HL-60/S4 (cell line): ENCODE measurements around the gene KNSTRN.

ENCODE experiments used
- in situ Hi-C: fragments of 300-500 bp; cut with MboI; formaldehyde crosslinking; loops from 2 replicates; pipeline ENCODE4 v1.14.3; 2022; ENCODE audit warnings: low sequenced_read_pairs

Gene KNSTRN

GRCh38 chr15:40382580-40383456 lies at the start of gene KNSTRN:
TSS of gene KNSTRN (plus strand) at chr15:40382721. CDS start at chr15:40382836, 115 bp downstream.
- in situ Hi-C loops, result no loop called here

- in situ Hi-C loops, result no loop called here
Observed at GRCh38 chr15:40333922-40334492, 48.5 kb upstream of the KNSTRN start.

- in situ Hi-C loops, result no loop called here
Observed at GRCh38 chr15:40334541-40334940, 48.0 kb upstream of the KNSTRN start.

- in situ Hi-C loops, result no loop called here
Observed at GRCh38 chr15:40334941-40335795, 47.4 kb upstream of the KNSTRN start.

- in situ Hi-C loops, result no loop called here
Observed at GRCh38 chr15:40335938-40336743, 46.4 kb upstream of the KNSTRN start.

GRCh38 chr15:40336744-40337122 lies 45.8 kb upstream of the KNSTRN start:
- in situ Hi-C loops, result no loop called here

GRCh38 chr15:40337597-40337996 lies 44.9 kb upstream of the KNSTRN start:
- in situ Hi-C loops, result no loop called here

GRCh38 chr15:40338041-40338657 lies 44.4 kb upstream of the KNSTRN start:
- in situ Hi-C loops, result no loop called here

- in situ Hi-C loops, result no loop called here
Observed at GRCh38 chr15:40338921-40339620, 43.5 kb upstream of the KNSTRN start.

- in situ Hi-C loops, result no loop called here
Observed at GRCh38 chr15:40339621-40339945, 42.9 kb upstream of the KNSTRN start.

GRCh38 chr15:40340038-40340739 lies 42.3 kb upstream of the KNSTRN start:
- in situ Hi-C loops, result no loop called here

GRCh38 chr15:40340740-40341400 lies 41.7 kb upstream of the KNSTRN start, which contains the start of gene CCDC9B:
TSS of gene CCDC9B (minus strand) at chr15:40340939. CDS start at chr15:40340819, 120 bp downstream.
- in situ Hi-C loops, result no loop called here

- in situ Hi-C loops, result no loop called here
Observed at GRCh38 chr15:40342416-40343320, 39.9 kb upstream of the KNSTRN start.

- in situ Hi-C loops, result no loop called here
Observed at GRCh38 chr15:40343512-40343911, 39.0 kb upstream of the KNSTRN start.

GRCh38 chr15:40344217-40344616 lies 38.3 kb upstream of the KNSTRN start:
- in situ Hi-C loops, result no loop called here

GRCh38 chr15:40344631-40345120 lies 37.8 kb upstream of the KNSTRN start:
- in situ Hi-C loops, result no loop called here

GRCh38 chr15:40345225-40345866 lies 37.2 kb upstream of the KNSTRN start:
- in situ Hi-C loops, result no loop called here
